Transverse colon (tissue), 4 donors: Measurements from ENCODE around the gene HEPN1.

ENCODE experiments used
- POLR2AphosphoS5 ChIP-seq, 3 donors: sonication (generic); formaldehyde crosslinking; IDR thresholded peaks; one replicate each; pipeline ENCODE4 v1.6.1; 2016; ENCODE audit warnings: antibody characterized with exemption in 3 of 3
- TF ChIP-seq, protein P1 (sequence below), 5 experiments: fragments of 200-600 bp in 3 of 5; fragments of 450-650 bp in 2 of 5; sonication (generic) in 3 of 5; IDR thresholded peaks; 1 replicate in 2 of 5; 2 replicates in 3 of 5; pipeline ENCODE4 v1.5.1; 2016 to 2017; ENCODE audit warnings: antibody characterized with exemption in 5 of 5, inconsistent platforms in 3 of 5, mild to moderate bottlenecking in 2 of 5, moderate library complexity in 1 of 5

DNA sequence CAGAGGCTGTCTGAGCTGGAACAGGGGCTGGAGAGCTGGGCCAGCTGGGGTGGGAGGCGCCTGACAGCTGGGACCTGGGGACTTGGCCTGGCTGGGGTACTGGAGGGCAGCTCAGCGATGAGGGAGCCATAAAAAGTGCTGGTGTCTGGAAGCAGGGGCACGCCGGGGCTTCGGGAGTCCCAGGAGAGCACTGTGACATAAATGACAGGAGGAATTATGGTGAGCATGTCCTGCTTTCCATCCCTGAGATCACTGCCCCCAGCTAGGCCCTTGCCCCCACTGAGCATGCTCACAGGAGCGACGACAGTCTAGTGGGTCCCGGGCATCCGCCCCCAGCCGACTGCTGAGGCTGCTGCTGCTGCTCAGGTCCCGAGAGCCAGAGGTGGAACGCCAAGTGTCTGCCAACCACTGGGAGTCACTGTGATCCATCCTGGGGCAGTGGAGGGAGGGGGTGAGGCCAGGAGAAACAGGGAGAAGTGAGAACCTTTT is 27.6 kb upstream of the HEPN1 start:
- TF ChIP-seq, protein P1, sequence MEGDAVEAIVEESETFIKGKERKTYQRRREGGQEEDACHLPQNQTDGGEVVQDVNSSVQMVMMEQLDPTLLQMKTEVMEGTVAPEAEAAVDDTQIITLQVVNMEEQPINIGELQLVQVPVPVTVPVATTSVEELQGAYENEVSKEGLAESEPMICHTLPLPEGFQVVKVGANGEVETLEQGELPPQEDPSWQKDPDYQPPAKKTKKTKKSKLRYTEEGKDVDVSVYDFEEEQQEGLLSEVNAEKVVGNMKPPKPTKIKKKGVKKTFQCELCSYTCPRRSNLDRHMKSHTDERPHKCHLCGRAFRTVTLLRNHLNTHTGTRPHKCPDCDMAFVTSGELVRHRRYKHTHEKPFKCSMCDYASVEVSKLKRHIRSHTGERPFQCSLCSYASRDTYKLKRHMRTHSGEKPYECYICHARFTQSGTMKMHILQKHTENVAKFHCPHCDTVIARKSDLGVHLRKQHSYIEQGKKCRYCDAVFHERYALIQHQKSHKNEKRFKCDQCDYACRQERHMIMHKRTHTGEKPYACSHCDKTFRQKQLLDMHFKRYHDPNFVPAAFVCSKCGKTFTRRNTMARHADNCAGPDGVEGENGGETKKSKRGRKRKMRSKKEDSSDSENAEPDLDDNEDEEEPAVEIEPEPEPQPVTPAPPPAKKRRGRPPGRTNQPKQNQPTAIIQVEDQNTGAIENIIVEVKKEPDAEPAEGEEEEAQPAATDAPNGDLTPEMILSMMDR (IDR thresholded peaks at IDR 0.05), result no peak
- no peak for TF ChIP-seq POLR2AphosphoS5 (IDR thresholded peaks at IDR 0.05)
